Skeletal muscle tissue (tissue), 4 donors: ENCODE data around the gene ATP13A2. TPM values are rescaled to one million over a fixed set of nuclear protein-coding genes. Genes with fewer than 3 reads are reported as not detected.

Source experiments
- H3K27ac ChIP-seq: one replicate; pipeline ENCODE4 v1.7.0; 2013; ENCODE audit warnings: mild to moderate bottlenecking, low read depth, low read length, inconsistent platforms
- H3K27me3 ChIP-seq, 3 donors: one replicate each; pipeline ENCODE4 v1.7.0; 2013; ENCODE audit warnings: low read length in 3 of 3; ENCODE audit not compliant: control insufficient read depth in 3 of 3, insufficient read depth in 3 of 3
- H3K36me3 ChIP-seq, 3 donors: one replicate each; pipeline ENCODE4 v1.7.0; 2013; ENCODE audit warnings: low read length in 3 of 3; ENCODE audit not compliant: control insufficient read depth in 3 of 3, insufficient read depth in 3 of 3
- H3K4me1 ChIP-seq, 3 donors: one replicate each; pipeline ENCODE4 v1.7.0; 2013; ENCODE audit warnings: low read length in 3 of 3, mild to moderate bottlenecking in 3 of 3; ENCODE audit not compliant: control insufficient read depth in 3 of 3, insufficient read depth in 3 of 3
- H3K4me3 ChIP-seq, 3 donors: one replicate each; pipeline ENCODE4 v1.7.0; 2013; ENCODE audit warnings: low read length in 3 of 3
- H3K9ac ChIP-seq, 3 donors: one replicate each; pipeline ENCODE4 v1.7.0; 2013; ENCODE audit warnings: low read length in 3 of 3, mild to moderate bottlenecking in 3 of 3, moderate library complexity in 2 of 3, low read depth in 1 of 3
- H3K9me3 ChIP-seq, 3 donors: one replicate each; pipeline ENCODE4 v1.7.0; 2013; ENCODE audit warnings: low read length in 3 of 3; ENCODE audit not compliant: control insufficient read depth in 3 of 3
- total RNA-seq: library from RNA; depleted of rRNA; stranded (reverse); fragments of >200 nt; gene quantifications from one replicate; pipeline ENCODE4 v1.2.3, GENCODE V29; 2014
- donor health status: Osteomylitis.

The ATP13A2 gene
- total RNA-seq, 1 donor from 2014 or later: 8.9 TPM

DNA sequence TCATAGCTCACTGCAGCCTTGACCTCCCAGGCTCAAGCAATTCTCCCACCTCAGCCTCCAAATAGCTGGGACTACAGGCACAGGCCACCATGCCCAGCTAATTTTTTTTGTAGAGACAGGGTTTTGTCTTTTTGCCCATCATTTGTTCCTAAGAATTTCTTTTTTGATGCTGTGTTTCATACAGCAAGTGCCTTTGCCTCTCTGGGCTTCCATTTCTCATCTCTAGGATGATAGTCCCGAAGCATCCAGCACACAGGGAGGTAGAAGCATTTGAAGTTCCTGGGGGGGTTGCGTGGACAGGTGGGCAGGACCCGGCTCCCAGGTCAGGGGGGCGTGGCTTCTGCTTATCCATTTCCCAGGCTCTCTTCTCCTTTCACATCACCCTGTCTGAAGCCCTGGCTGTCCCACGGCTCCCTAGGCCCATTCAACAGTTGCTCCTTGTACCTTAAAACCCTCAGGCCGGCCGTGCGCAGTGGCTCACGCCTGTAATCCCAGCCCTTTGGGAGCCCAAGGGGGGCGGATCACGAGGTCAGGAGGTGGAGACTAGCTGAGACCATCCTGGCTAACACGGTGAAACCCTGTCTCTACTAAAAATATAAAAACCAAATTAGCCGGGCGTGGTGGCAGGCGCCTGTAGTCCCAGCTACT lies 3.4 kb downstream of the ATP13A2 start:
- no peaks in the 10 kb centered on the region for H3K9me3 ChIP-seq
- peaks cover 22 to 29% (median 23%) of the 10 kb centered on the region in 3 donors for H3K4me1 ChIP-seq
- no peak overlapping the region for H3K27ac ChIP-seq
- peaks cover 14 to 19% (median 14%) of the 10 kb centered on the region in 3 donors for H3K36me3 ChIP-seq
- no peak overlapping the region for H3K4me3 ChIP-seq
- H3K9ac ChIP-seq: no peak overlapping the region
- no peaks in the 10 kb centered on the region for H3K27me3 ChIP-seq

DNA sequence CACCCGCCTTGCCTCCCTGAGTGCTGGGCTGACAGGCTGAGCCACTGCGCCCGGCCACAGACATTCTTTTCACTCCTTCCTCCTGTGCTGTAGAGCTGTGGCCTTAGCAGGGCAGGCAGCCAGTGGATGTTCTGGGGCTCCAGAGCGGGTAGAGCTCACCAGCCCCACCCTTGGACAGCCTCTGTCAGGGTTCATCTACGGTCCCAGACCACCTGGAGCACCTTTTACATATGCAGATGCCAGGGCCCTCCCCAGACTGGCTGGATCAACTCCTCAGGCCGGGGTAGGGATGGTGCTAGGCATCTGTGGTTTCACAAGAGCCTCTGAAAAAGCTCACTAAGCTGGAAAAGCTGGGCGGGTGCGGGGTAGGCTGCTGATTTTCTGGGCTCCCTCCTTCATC lies 4.6 kb downstream of the ATP13A2 start:
- H3K9ac ChIP-seq: no peak overlapping the region
- no peaks in the 10 kb centered on the region for H3K27me3 ChIP-seq
- H3K36me3 ChIP-seq: peaks cover 23 to 30% (median 24%) of the 10 kb centered on the region in 3 donors
- no peak overlapping the region for H3K4me3 ChIP-seq
- peaks cover 18 to 21% (median 20%) of the 10 kb centered on the region in 3 donors for H3K4me1 ChIP-seq
- no peaks in the 10 kb centered on the region for H3K9me3 ChIP-seq
- no peak overlapping the region for H3K27ac ChIP-seq

DNA sequence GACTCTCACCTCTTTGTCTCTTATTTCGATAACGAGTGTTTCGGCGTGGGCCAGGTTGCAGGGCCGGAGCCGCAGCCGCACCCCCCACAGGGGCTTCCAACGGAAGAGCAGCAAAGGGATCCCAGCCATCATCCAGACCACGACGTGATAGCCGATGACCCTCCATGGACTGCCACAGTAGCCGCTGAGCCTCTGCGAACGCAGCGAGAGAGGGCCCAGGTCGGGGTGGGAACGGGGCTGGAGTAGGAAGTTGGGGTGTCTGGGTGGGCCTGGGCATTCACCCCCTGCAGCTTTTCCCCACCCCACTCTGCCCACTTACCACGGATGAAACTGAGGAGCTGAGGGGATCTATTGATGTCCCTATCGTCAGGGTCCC lies 6.4 kb downstream of the ATP13A2 start:
- Histone ChIP-seq H3K9ac (no peak overlapping the region), H3K27me3 (no peaks in the 10 kb centered on the region), H3K36me3 (peaks cover 32 to 39% (median 33%) of the 10 kb centered on the region in 3 donors), H3K4me3 (no peak overlapping the region), H3K4me1 (peaks cover 7 to 8% (median 7%) of the 10 kb centered on the region in 3 donors), H3K27ac (no peak overlapping the region), H3K9me3 (no peaks in the 10 kb centered on the region)

DNA sequence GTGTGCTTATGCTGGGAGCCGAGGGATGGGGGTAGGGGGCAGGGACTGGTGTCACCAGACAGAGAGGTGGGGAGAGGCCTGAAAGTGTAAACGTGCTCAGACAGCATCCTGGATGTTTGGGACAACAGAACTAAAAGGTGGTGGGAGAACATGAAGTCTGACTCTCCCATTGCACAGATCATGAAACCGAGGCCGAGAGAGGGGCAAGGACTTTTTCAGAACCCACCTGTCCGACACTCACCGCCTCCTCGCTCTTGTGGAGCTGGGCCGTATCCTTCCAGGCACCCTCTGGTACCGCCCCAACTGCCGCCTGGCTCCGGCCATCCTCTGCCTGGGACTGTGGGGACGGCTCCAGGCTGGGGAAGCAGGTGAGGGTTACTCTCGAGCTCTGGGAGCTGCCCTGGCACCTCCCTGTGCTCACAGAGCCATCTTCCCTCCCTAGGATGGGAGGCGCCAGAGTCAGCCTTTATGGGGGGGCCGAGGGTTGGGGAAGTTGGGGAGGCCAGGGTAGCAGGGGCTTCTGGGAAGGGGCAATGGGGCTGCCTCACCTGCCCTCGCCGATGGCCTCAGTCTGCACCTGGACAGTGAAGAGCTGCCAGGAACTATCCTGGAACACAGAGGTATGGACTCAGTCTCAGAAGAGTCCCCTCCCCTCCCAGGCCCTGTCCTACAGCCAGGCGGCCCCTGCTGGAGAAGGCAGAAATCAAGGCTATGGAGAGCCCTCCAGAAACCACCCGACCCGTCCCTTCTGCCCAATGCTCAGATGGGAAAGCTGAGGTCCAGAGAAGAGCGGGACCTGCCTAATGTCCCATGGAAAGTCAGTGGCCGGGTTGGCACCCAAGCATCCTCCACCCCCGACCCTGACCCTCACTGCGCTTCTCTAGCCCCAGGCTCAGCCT lies 7.0 kb downstream of the ATP13A2 start:
- Histone ChIP-seq H3K9me3 (no peaks in the 10 kb centered on the region), H3K4me3 (no peak overlapping the region), H3K27me3 (no peaks in the 10 kb centered on the region), H3K27ac (no peak overlapping the region), H3K4me1 (peaks cover 3 to 5% (median 3%) of the 10 kb centered on the region in 3 donors), H3K36me3 (peaks cover 33 to 39% (median 33%) of the 10 kb centered on the region in 3 donors), H3K9ac (no peak overlapping the region)

DNA sequence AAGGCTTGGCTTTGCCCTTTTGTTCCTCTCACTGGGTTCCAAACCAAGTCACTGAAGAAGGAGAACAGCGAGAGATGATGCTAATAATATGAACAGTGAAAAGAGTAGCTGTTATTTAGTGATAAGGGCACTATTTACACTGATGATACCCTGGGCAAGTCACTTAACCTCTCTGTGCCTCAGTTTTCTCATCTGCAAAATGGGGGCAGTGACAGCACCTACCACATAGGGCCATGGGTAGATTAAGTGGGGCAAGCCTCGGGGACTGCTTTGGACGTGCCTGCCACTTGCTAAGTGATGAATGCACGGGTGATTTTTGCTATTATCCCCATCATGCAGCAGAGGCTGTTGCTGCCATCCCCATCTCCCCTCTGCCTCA lies 9.2 kb downstream of the ATP13A2 start:
- no peak overlapping the region for H3K4me3 ChIP-seq
- H3K36me3 ChIP-seq: peaks cover 43 to 51% (median 44%) of the 10 kb centered on the region in 3 donors
- H3K4me1 ChIP-seq: no peaks in the 10 kb centered on the region
- H3K9ac ChIP-seq: no peak overlapping the region
- no peaks in the 10 kb centered on the region for H3K9me3 ChIP-seq
- no peaks in the 10 kb centered on the region for H3K27me3 ChIP-seq
- no peak overlapping the region for H3K27ac ChIP-seq

DNA sequence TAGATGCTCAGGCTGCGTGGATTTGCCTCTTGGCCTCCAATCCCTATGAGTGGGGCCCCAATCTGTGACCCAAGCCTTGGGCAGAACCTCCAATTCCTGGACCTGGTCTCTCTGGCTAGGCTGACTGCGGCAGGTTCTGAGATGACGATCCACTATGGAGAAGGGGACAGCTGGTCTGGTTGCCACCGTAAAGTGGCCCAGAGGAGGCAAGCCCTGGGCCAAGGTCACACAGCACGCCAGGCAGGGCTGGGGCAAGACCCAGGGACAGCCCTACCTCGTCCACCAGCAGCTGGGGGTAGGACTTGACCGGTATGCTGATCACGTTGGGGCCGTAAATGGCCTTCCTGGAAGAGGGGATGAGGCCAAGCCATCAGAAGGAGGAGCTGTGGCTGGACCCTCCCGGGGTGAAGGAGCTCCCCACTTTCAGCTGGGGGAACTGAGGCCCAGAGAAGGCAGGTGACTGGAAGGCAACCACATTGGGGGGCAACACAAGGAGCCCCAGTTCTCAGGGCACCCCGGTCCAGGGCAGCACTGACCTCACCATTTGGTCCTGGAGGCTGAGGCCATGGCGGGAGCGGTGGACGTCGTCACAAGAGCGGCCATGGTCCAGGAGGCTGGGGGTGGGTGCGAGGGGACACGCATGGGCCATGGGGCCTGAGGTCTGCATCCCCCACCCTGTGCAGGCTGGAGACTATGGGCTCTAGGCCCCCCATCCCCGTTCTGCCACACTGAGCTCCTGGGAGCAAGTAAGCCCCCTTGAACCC lies 9.8 kb downstream of the ATP13A2 start:
- H3K4me1 ChIP-seq: no peaks in the 10 kb centered on the region
- no peaks in the 10 kb centered on the region for H3K27me3 ChIP-seq
- no peaks in the 10 kb centered on the region for H3K9me3 ChIP-seq
- H3K9ac ChIP-seq: no peak overlapping the region
- no peak overlapping the region for H3K4me3 ChIP-seq
- H3K36me3 ChIP-seq: peaks cover 45 to 53% (median 45%) of the 10 kb centered on the region in 3 donors
- no peak overlapping the region for H3K27ac ChIP-seq

DNA sequence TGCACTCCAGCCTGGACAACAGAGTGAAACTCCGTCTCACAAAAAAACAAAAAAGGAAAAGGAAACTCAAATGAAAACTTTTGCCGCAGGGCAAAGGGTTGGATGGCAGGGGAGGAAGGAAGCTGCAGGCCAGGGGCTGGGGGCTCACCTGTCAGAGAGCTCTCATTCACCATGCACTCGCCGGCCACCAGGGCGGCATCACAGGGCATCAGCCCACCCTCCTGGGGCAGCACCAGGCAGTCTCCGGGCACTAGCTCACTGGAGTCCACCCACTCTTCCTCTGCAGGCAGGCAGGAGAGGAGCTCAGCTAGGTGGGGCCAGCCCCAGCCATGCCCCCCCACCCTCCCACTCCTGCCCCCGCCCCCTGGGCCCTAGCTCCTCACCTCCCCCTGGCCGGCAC lies 11.9 kb downstream of the ATP13A2 start:
- Histone ChIP-seq H3K4me1 (no peaks in the 10 kb centered on the region), H3K9ac (no peak overlapping the region), H3K27me3 (no peaks in the 10 kb centered on the region), H3K4me3 (no peak overlapping the region), H3K9me3 (no peaks in the 10 kb centered on the region), H3K27ac (no peak overlapping the region), H3K36me3 (peaks cover 48 to 53% (median 52%) of the 10 kb centered on the region in 3 donors)

DNA sequence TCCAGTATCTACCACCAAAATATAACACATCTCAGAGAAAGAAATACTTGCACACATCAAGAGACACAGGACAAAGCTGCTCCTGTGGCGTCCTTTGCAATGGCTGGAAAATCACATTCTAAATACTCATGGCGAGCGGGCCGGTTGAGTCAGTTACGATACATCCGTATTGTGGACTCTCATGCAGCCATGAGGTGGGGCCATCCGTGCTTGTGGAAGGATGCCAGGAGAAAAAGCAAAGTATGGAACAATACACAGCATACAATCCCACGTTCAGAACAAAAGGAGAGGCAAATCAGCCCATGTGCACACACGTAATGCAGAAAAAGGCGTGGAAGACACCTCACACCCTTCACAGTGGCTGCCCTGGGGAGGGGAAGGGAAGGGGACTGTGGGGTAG lies 13.1 kb downstream of the ATP13A2 start:
- Histone ChIP-seq H3K27ac (no peak overlapping the region), H3K36me3 (peaks cover 40 to 43% (median 42%) of the 10 kb centered on the region in 3 donors), H3K4me1 (no peaks in the 10 kb centered on the region), H3K9ac (no peak overlapping the region), H3K27me3 (no peaks in the 10 kb centered on the region), H3K4me3 (no peak overlapping the region), H3K9me3 (no peaks in the 10 kb centered on the region)

DNA sequence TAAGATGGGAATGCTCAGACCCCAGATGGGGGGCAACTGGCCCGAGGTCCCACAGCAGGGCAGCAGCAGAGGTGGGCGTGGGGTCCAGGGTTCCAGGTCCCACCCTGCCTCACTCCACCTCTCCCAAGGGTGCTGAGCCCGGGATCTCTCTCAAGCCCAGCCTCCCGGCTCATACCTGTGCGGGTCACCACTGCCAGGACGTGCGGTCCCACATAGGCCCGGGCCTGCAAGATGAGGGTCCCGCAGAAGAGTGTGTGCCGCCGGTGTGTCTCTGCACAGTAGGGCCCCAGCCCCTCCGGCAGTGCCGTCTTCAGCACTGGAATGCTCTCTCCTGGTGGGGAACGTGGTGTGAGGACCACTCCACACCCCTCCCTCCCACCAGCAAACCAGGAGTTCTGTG lies 14.9 kb downstream of the ATP13A2 start:
- H3K4me1 ChIP-seq: no peaks in the 10 kb centered on the region
- peaks cover 28 to 38% (median 35%) of the 10 kb centered on the region in 3 donors for H3K36me3 ChIP-seq
- no peak overlapping the region for H3K4me3 ChIP-seq
- H3K27me3 ChIP-seq: no peaks in the 10 kb centered on the region
- no peak overlapping the region for H3K9ac ChIP-seq
- H3K9me3 ChIP-seq: no peaks in the 10 kb centered on the region
- H3K27ac ChIP-seq: no peak overlapping the region
